NCI-H1417 (cell line): ENCODE data around the gene OTOA.
"Not testable (repeated sequence)": the region's sequence is repeated elsewhere in the genome, so short reads cannot be mapped to it uniquely, and the experiment has no call there.

ENCODE experiments used
- DNase-seq, 3 experiments: peaks; one replicate each; lab custom pipeline; 2025; lab: John Stamatoyannopoulos, UW

The OTOA gene

GRCh38 chr16:21641916-21642315 is 21.9 kb upstream of the OTOA start:
- DNase-seq = no peak

GRCh38 chr16:21642861-21643260 is 20.9 kb upstream of the OTOA start:
- DNase-seq = no peak

GRCh38 chr16:21643785-21644184 is 20.0 kb upstream of the OTOA start:
- DNase-seq = no peak

- DNase-seq = no peak
Observed at GRCh38 chr16:21644674-21645073, 19.1 kb upstream of the OTOA start.

- DNase-seq = no peak
Observed at GRCh38 chr16:21645261-21645721, 18.5 kb upstream of the OTOA start.

GRCh38 chr16:21646091-21646490 is 17.7 kb upstream of the OTOA start:
- no peak for DNase-seq

- no peak for DNase-seq
Observed at GRCh38 chr16:21646721-21647561, 16.8 kb upstream of the OTOA start.

GRCh38 chr16:21647562-21648164 is 16.1 kb upstream of the OTOA start:
- no peak for DNase-seq

GRCh38 chr16:21649826-21650406 is 13.9 kb upstream of the OTOA start:
- not testable (repeated sequence) for DNase-seq

GRCh38 chr16:21650521-21650920 is 13.2 kb upstream of the OTOA start:
- DNase-seq = no peak

- DNase-seq = no peak
Observed at GRCh38 chr16:21651515-21651914, 12.3 kb upstream of the OTOA start.

GRCh38 chr16:21652453-21652852 is 11.3 kb upstream of the OTOA start, which contains the start of gene IGSF6:
IGSF6 (minus strand) TSS chr16:21652608; CDS start chr16:21652598, 10 bp downstream.
- no peak for DNase-seq

- DNase-seq = no peak
Observed at GRCh38 chr16:21653571-21653970, 10.2 kb upstream of the OTOA start.

GRCh38 chr16:21654466-21654865 is 9.3 kb upstream of the OTOA start:
- DNase-seq = no peak

- DNase-seq = no peak
Observed at GRCh38 chr16:21654881-21655280, 8.9 kb upstream of the OTOA start.

GRCh38 chr16:21656795-21657768 is 6.7 kb upstream of the OTOA start:
- peak; percentile 9 to 61 (median 37) for DNase-seq

- DNase-seq = no peak
Observed at GRCh38 chr16:21659124-21659523, 4.6 kb upstream of the OTOA start.

- DNase-seq = no peak
Observed at GRCh38 chr16:21664801-21665492, 1.2 kb downstream of the OTOA start.

GRCh38 chr16:21666772-21667171 is 3.0 kb downstream of the OTOA start:
- DNase-seq = no peak

GRCh38 chr16:21667575-21667974 is 3.8 kb downstream of the OTOA start:
- DNase-seq = no peak

- DNase-seq = no peak
Observed at GRCh38 chr16:21673469-21673868, 9.7 kb downstream of the OTOA start.
